ENCODE measurements around the gene YIPF4. TPM values are rescaled to one million over a fixed set of nuclear protein-coding genes. Genes with fewer than 3 reads are reported as not detected.
"Not testable (repeated sequence)": the region's sequence is repeated elsewhere in the genome, so short reads cannot be mapped to it uniquely, and the experiment has no call there.

YIPF4 gene
- total RNA-seq, 4 donors from 2014 or later, result 11.9 to 26.3 (median 21.3) TPM

DNA sequence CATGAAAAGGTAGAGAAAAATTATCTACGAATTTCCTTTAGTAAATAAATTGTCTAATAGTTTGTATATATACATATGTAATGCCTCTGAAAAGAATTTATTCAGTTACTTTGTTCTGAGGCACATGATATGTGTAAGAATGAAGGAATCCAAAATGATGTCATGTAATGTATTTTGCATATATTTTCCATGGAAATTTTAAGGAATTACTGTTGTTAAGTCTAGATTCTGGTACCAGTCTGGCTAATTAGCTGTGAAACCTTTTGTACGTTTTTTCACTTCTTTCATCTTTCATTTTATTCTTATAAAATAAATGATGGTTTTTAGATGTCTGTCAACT is 12.3 kb downstream of the YIPF4 start:
- WGBS, result 74% methylated on average over 2 of the region's 2 CpGs
- TF ChIP-seq POLR2A (IDR thresholded peaks at IDR 0.05; ENCODE audit: low read depth), result no peak
- TF ChIP-seq, protein P1, sequence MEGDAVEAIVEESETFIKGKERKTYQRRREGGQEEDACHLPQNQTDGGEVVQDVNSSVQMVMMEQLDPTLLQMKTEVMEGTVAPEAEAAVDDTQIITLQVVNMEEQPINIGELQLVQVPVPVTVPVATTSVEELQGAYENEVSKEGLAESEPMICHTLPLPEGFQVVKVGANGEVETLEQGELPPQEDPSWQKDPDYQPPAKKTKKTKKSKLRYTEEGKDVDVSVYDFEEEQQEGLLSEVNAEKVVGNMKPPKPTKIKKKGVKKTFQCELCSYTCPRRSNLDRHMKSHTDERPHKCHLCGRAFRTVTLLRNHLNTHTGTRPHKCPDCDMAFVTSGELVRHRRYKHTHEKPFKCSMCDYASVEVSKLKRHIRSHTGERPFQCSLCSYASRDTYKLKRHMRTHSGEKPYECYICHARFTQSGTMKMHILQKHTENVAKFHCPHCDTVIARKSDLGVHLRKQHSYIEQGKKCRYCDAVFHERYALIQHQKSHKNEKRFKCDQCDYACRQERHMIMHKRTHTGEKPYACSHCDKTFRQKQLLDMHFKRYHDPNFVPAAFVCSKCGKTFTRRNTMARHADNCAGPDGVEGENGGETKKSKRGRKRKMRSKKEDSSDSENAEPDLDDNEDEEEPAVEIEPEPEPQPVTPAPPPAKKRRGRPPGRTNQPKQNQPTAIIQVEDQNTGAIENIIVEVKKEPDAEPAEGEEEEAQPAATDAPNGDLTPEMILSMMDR (IDR thresholded peaks at IDR 0.05), result no peak
- TF ChIP-seq EP300 (IDR thresholded peaks at IDR 0.05), result no peak
- no peak for TF ChIP-seq POLR2AphosphoS5 (IDR thresholded peaks at IDR 0.05)
- Histone ChIP-seq H3K4me1 (peaks cover 15 to 33% (median 25%) of the 10 kb centered on the region in 4 donors), H3K9me3 (no peaks in the 10 kb centered on the region), H3K27me3 (no peaks in the 10 kb centered on the region), H3K36me3 (peaks cover 0 to 38% (median 12%) of the 10 kb centered on the region in 4 donors), H3K27ac (replicated peaks in 1 of 4) (no peak overlapping the region), H3K4me3 (no peak overlapping the region)
- DNase-seq (ENCODE audit: extremely low spot score), result no peak
- intact Hi-C loops (cut with DNase I), result no loop called here

DNA sequence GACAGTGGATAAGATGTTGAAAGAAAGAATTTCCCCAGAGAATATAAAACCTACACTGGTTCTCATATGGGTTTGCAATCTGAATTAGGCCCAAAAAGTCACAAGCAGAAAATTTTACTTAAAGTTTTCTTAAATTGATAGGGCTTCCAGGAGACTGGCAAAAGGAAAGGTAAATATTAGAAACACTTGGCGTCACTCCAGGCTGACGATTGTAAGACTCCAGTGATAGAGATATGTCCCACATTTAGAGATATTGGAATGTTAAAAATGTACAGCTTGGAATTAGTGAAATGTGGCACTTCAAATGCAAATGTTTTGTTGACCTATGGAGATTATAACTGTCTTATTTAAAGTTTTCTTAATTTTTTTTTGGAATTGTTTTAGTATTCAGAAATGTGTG is 14.0 kb downstream of the YIPF4 start:
- H3K4me1 ChIP-seq, result peaks cover 15 to 27% (median 24%) of the 10 kb centered on the region in 4 donors
- no peaks in the 10 kb centered on the region for H3K9me3 ChIP-seq
- no peak overlapping the region for H3K4me3 ChIP-seq
- 65% methylated on average over 2 of the region's 2 CpGs for WGBS
- TF ChIP-seq EP300 (IDR thresholded peaks at IDR 0.05) (no peak), POLR2A (IDR thresholded peaks at IDR 0.05; ENCODE audit: low read depth) (no peak)
- H3K27me3 ChIP-seq, result no peaks in the 10 kb centered on the region
- H3K27ac ChIP-seq (replicated peaks in 1 of 4), result no peak overlapping the region
- DNase-seq (ENCODE audit: extremely low spot score), result no peak
- H3K36me3 ChIP-seq, result peaks cover 6 to 52% (median 28%) of the 10 kb centered on the region in 4 donors
- intact Hi-C loops (cut with DNase I), result no loop called here

DNA sequence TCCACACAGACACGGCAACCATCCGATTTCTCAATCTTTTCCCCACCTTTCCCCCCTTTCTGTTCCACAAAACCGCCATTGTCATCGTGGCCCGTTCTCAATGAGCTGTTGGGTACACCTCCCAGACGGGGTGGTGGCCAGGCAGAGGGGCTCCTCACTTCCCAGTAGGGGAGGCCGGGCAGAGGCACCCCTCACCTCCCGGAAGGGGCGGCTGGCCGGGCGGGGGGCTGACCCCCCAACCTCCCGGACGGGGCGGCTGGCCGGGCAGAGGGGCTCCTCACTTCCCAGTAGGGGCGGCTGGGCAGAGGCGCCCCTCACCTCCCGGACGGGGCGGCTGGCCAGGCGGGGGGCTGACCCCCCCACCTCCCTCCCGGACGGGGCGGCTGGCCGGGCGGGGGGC is 15.8 kb downstream of the YIPF4 start:
- intact Hi-C loops (cut with DNase I); H3K4me3 ChIP-seq; H3K27ac ChIP-seq (replicated peaks in 1 of 4); DNase-seq (ENCODE audit: extremely low spot score); H3K27me3 ChIP-seq; H3K9me3 ChIP-seq: not testable (repeated sequence)
- peaks cover 12 to 66% (median 41%) of the 10 kb centered on the region in 4 donors for H3K36me3 ChIP-seq
- peaks cover 11 to 13% (median 12%) of the 10 kb centered on the region in 4 donors for H3K4me1 ChIP-seq
- WGBS, result 93% methylated on average over 6 of the region's 26 CpGs

DNA sequence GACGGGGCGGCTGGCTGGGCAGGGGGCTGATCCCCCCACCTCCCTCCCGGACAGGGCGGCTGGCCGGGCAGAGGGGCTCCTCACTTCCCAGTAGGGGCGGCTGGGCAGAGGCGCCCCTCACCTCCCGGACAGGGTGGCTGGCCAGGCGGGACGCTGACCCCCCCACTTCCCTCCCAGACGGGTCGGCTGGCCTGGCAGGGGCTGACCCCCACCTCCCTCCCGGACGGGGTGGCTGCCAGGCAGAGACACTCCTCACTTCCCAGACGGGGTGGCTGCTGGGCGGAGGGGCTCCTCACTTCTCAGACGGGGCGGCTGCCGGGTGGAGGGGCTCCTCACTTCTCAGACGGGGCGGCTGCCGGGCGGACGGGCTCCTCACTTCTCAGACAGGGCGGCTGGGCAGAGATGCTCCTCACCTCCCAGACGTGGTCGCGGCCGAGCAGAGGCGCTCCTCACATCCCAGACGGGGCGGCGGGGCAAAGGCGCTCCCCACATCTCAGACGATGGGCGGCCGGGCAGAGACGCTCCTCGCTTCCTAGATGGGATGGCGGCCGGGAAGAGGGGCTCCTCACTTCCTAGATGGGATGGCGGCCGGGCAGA is 16.4 kb downstream of the YIPF4 start:
- H3K4me3 ChIP-seq; H3K4me1 ChIP-seq; DNase-seq (ENCODE audit: extremely low spot score); intact Hi-C loops (cut with DNase I); H3K27ac ChIP-seq (replicated peaks in 1 of 4); H3K27me3 ChIP-seq; H3K9me3 ChIP-seq: not testable (repeated sequence)
- 100% methylated on average over 7 of the region's 43 CpGs for WGBS
- peaks cover 12 to 71% (median 46%) of the 10 kb centered on the region in 4 donors for H3K36me3 ChIP-seq

DNA sequence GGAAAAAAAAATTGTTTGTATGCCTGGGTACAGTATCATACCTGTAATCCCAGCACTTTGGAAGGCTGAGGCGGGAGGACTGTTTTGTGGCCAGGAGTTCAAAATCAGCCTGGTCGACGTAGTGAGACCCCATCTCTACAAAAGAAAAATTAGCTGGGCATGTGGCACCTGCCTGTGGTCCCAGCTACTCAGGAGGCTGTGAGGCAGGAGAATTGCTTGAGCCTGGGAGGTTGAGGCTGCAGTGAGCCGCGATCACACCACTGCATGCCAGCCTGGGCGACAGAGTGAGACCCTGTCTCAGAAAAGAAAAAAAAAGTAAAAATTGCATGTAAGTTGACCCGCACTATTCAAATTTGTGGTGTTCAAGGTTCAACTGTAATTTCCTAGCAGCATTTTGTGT is 32.9 kb downstream of the YIPF4 start:
- 99% methylated on average over 7 of the region's 7 CpGs for WGBS
- H3K27ac ChIP-seq (replicated peaks in 1 of 4), result no peak overlapping the region
- TF ChIP-seq, protein P1 (IDR thresholded peaks at IDR 0.05), result no peak
- TF ChIP-seq EP300 (IDR thresholded peaks at IDR 0.05) (no peak), POLR2A (IDR thresholded peaks at IDR 0.05; ENCODE audit: low read depth) (no peak), POLR2AphosphoS5 (IDR thresholded peaks at IDR 0.05) (no peak)
- peaks cover 10 to 67% (median 22%) of the 10 kb centered on the region in 4 donors for H3K36me3 ChIP-seq
- intact Hi-C loops (cut with DNase I), result no loop called here
- no peaks in the 10 kb centered on the region for H3K9me3 ChIP-seq
- no peaks in the 10 kb centered on the region for H3K4me1 ChIP-seq
- no peak for DNase-seq (ENCODE audit: extremely low spot score)
- H3K27me3 ChIP-seq, result no peaks in the 10 kb centered on the region
- H3K4me3 ChIP-seq, result no peak overlapping the region

DNA sequence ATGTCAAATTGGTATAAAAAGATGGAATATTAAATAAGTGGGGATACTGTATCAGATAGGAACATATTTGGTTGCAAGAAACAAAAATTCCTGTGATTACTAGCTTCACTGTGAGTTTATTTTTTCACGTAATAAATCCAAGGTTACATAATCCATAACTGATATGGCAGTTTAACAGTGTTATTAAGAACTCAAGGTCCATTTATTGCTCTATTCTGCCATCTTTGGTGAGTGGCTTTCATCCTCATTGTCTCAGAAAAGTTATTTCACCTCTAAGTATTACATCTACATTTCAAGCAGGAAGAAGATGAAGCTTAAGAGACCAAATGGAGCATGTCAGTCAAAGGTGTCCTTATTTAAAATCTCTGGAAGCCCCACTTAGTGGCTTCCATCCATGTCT is 37.2 kb downstream of the YIPF4 start:
- Histone ChIP-seq H3K27me3 (no peaks in the 10 kb centered on the region), H3K27ac (replicated peaks in 1 of 4) (no peak overlapping the region), H3K4me1 (no peaks in the 10 kb centered on the region), H3K9me3 (no peaks in the 10 kb centered on the region), H3K4me3 (no peak overlapping the region), H3K36me3 (peaks cover 0 to 35% (median 3%) of the 10 kb centered on the region in 4 donors)
- TF ChIP-seq, protein P1 (IDR thresholded peaks at IDR 0.05), result no peak
- no peak for TF ChIP-seq POLR2AphosphoS5 (IDR thresholded peaks at IDR 0.05)
- no peak for TF ChIP-seq POLR2A (IDR thresholded peaks at IDR 0.05; ENCODE audit: low read depth)
- TF ChIP-seq EP300 (IDR thresholded peaks at IDR 0.05), result no peak
- intact Hi-C loops (cut with DNase I), result no loop called here
- 100% methylated on average over 1 of the region's 1 CpG for WGBS
- DNase-seq (ENCODE audit: extremely low spot score), result no peak

DNA sequence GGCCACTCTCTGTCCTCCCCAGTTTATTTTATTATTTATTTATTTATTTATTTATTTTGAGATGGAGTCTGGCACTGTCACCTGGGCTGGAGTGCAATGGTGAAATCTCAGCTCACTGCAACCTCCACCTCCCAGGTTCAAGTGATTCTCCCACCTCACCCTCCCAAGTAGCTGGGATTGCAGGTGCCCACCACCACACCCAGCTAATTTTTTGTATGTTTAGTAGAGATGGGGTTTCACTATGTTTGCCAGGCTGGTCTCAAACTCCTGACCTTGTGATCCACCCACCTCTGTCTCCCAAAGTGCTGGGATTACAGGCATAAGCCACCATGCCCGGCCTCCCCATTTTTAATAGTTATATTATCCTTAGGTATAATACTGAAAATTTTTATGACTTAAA is 51.0 kb downstream of the YIPF4 start:
- intact Hi-C loops (cut with DNase I); H3K4me3 ChIP-seq; DNase-seq (ENCODE audit: extremely low spot score); H3K27ac ChIP-seq (replicated peaks in 1 of 4); H3K9me3 ChIP-seq; H3K27me3 ChIP-seq; H3K4me1 ChIP-seq; H3K36me3 ChIP-seq: not testable (repeated sequence)
- WGBS, result 95% methylated on average over 1 of the region's 1 CpG

DNA sequence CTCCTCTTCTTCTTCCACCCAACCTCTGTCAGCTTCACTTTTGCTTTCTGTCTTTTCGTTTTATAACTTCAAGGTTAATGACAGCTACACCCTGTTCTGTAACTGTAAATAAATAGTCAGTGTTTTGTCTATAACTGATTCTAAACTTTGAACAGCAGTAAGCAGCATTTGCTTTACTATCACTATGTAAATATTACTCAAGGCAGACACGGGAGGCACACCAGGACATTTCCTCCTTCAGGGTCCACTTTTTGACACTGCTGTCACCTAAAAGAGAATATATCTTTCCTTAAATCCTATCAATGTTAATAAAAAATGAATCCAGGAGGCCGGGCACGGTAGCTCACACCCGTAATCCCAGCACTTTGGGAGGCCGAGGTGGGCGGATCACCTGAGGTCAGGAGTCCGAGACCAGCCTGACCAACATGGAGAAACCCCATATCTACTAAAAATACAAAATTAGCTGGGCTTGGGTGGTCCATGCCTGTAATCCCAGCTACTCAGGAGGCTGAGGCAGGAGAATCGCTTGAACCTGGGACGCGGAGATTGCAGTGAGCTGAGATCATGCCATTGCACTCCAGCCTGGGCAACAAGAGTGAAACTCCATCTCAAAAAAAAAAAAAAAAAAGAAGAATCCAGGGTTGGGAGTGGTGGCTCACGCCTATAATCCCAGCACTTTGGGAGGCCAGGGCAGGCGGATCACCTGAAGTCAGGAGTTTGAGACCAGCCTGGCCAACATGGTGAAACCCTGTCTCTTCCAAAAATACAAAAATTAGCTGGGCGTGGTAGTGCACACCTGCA is 51.7 kb downstream of the YIPF4 start:
- H3K27ac ChIP-seq (replicated peaks in 1 of 4); intact Hi-C loops (cut with DNase I); H3K36me3 ChIP-seq; H3K27me3 ChIP-seq; H3K4me1 ChIP-seq; H3K9me3 ChIP-seq; H3K4me3 ChIP-seq; DNase-seq (ENCODE audit: extremely low spot score): not testable (repeated sequence)
- WGBS, result 93% methylated on average over 14 of the region's 14 CpGs

Data from esophagus muscularis mucosa (tissue), 4 donors.